ENCODE data around the gene WASF3. TPM values are rescaled to one million over a fixed set of nuclear protein-coding genes. Genes with fewer than 3 reads are reported as not detected.

WASF3 gene
- total and polyA plus RNA-seq, 2 donors from 2014 or later: 3.7 to 18.5 TPM

- DNase-seq (no peak), FAIRE-seq (no peak)
- intact Hi-C loops (cut with DNase I): no loop called here
- H3K4me1 ChIP-seq (ENCODE audit: control insufficient read depth in 2 of 3, insufficient read depth in 2 of 3, low read depth in 1 of 3, low read length in 3 of 3): no peaks in the 10 kb centered on the region
- TF ChIP-seq CTCF (IDR thresholded peaks at IDR 0.05; ENCODE audit: borderline replicate concordance, extremely low read depth, insufficient read depth): no peak
- no peak overlapping the region for H3K9ac ChIP-seq (ENCODE audit: low read length in 3 of 3)
- H3K4me3 ChIP-seq (ENCODE audit: low read length in 3 of 3): no peak overlapping the region
- H3K9me3 ChIP-seq (ENCODE audit: control insufficient read depth in 2 of 3, insufficient read depth in 1 of 3, low read length in 3 of 3): peaks cover 0 to 32% (median 0%) of the 10 kb centered on the region in 3 donors
- no peak overlapping the region for H3K27ac ChIP-seq (ENCODE audit: low read depth in 2 of 2, low read length in 2 of 2)
- H3K36me3 ChIP-seq (ENCODE audit: control insufficient read depth in 2 of 3, insufficient read depth in 3 of 3, low read length in 3 of 3): no peaks in the 10 kb centered on the region
- H3K27me3 ChIP-seq (ENCODE audit: control insufficient read depth, insufficient read depth, low read length): no peaks in the 10 kb centered on the region
Observed at GRCh38 chr13:26623125-26623524, 65.6 kb downstream of the WASF3 start.

- DNase-seq (no peak), FAIRE-seq (no peak)
- H3K27me3 ChIP-seq (ENCODE audit: control insufficient read depth, insufficient read depth, low read length): no peaks in the 10 kb centered on the region
- H3K4me3 ChIP-seq (ENCODE audit: low read length in 3 of 3): no peak overlapping the region
- H3K27ac ChIP-seq (ENCODE audit: low read depth in 2 of 2, low read length in 2 of 2): no peak overlapping the region
- no peaks in the 10 kb centered on the region for H3K36me3 ChIP-seq (ENCODE audit: control insufficient read depth in 2 of 3, insufficient read depth in 3 of 3, low read length in 3 of 3)
- intact Hi-C loops (cut with DNase I): no loop called here
- H3K9me3 ChIP-seq (ENCODE audit: control insufficient read depth in 2 of 3, insufficient read depth in 1 of 3, low read length in 3 of 3): peaks cover 0 to 32% (median 0%) of the 10 kb centered on the region in 3 donors
- H3K4me1 ChIP-seq (ENCODE audit: control insufficient read depth in 2 of 3, insufficient read depth in 2 of 3, low read depth in 1 of 3, low read length in 3 of 3): no peaks in the 10 kb centered on the region
- TF ChIP-seq CTCF (IDR thresholded peaks at IDR 0.05; ENCODE audit: borderline replicate concordance, extremely low read depth, insufficient read depth): no peak
- H3K9ac ChIP-seq (ENCODE audit: low read length in 3 of 3): no peak overlapping the region
Observed at GRCh38 chr13:26624572-26624971, 67.1 kb downstream of the WASF3 start.

GRCh38 chr13:26626271-26626670 is 68.8 kb downstream of the WASF3 start:
- no peak overlapping the region for H3K4me3 ChIP-seq (ENCODE audit: low read length in 3 of 3)
- no peaks in the 10 kb centered on the region for H3K4me1 ChIP-seq (ENCODE audit: control insufficient read depth in 2 of 3, insufficient read depth in 2 of 3, low read depth in 1 of 3, low read length in 3 of 3)
- peaks cover 0 to 32% (median 0%) of the 10 kb centered on the region in 3 donors for H3K9me3 ChIP-seq (ENCODE audit: control insufficient read depth in 2 of 3, insufficient read depth in 1 of 3, low read length in 3 of 3)
- intact Hi-C loops (cut with DNase I): no loop called here
- DNase-seq (no peak), FAIRE-seq (no peak)
- H3K27me3 ChIP-seq (ENCODE audit: control insufficient read depth, insufficient read depth, low read length): no peaks in the 10 kb centered on the region
- H3K9ac ChIP-seq (ENCODE audit: low read length in 3 of 3): no peak overlapping the region
- H3K27ac ChIP-seq (ENCODE audit: low read depth in 2 of 2, low read length in 2 of 2): no peak overlapping the region
- TF ChIP-seq CTCF (IDR thresholded peaks at IDR 0.05; ENCODE audit: borderline replicate concordance, extremely low read depth, insufficient read depth): no peak
- no peaks in the 10 kb centered on the region for H3K36me3 ChIP-seq (ENCODE audit: control insufficient read depth in 2 of 3, insufficient read depth in 3 of 3, low read length in 3 of 3)

GRCh38 chr13:26628706-26629105 is 71.2 kb downstream of the WASF3 start:
- TF ChIP-seq CTCF (IDR thresholded peaks at IDR 0.05; ENCODE audit: borderline replicate concordance, extremely low read depth, insufficient read depth): no peak
- no peak for FAIRE-seq
- no peak overlapping the region for H3K4me3 ChIP-seq (ENCODE audit: low read length in 3 of 3)

More at GRCh38 chr13:26628706-26629105, 71.2 kb downstream of the WASF3 start:
- H3K27me3 ChIP-seq (ENCODE audit: control insufficient read depth, insufficient read depth, low read length): no peaks in the 10 kb centered on the region
- H3K9ac ChIP-seq (ENCODE audit: low read length in 3 of 3): no peak overlapping the region
- H3K4me1 ChIP-seq (ENCODE audit: control insufficient read depth in 2 of 3, insufficient read depth in 2 of 3, low read depth in 1 of 3, low read length in 3 of 3): no peaks in the 10 kb centered on the region
- no peaks in the 10 kb centered on the region for H3K36me3 ChIP-seq (ENCODE audit: control insufficient read depth in 2 of 3, insufficient read depth in 3 of 3, low read length in 3 of 3)
- H3K27ac ChIP-seq (ENCODE audit: low read depth in 2 of 2, low read length in 2 of 2): no peak overlapping the region
- intact Hi-C loops (cut with DNase I): no loop called here
- H3K9me3 ChIP-seq (ENCODE audit: control insufficient read depth in 2 of 3, insufficient read depth in 1 of 3, low read length in 3 of 3): peaks cover 0 to 15% (median 0%) of the 10 kb centered on the region in 3 donors
- peak in 1 of 5 donors; percentile 58 for DNase-seq
